ENCODE data around the gene GLIS1.

The GLIS1 gene

GRCh38 chr1:53594391-53595180 lies 144.4 kb downstream of the GLIS1 start:
- DNase-seq (ENCODE audit: low read depth in 3 of 3): no peak

GRCh38 chr1:53593758-53594380 lies 145.1 kb downstream of the GLIS1 start:
- peak in 1 of 3 experiments; percentile 7 for DNase-seq (ENCODE audit: low read depth in 3 of 3)

DNA sequence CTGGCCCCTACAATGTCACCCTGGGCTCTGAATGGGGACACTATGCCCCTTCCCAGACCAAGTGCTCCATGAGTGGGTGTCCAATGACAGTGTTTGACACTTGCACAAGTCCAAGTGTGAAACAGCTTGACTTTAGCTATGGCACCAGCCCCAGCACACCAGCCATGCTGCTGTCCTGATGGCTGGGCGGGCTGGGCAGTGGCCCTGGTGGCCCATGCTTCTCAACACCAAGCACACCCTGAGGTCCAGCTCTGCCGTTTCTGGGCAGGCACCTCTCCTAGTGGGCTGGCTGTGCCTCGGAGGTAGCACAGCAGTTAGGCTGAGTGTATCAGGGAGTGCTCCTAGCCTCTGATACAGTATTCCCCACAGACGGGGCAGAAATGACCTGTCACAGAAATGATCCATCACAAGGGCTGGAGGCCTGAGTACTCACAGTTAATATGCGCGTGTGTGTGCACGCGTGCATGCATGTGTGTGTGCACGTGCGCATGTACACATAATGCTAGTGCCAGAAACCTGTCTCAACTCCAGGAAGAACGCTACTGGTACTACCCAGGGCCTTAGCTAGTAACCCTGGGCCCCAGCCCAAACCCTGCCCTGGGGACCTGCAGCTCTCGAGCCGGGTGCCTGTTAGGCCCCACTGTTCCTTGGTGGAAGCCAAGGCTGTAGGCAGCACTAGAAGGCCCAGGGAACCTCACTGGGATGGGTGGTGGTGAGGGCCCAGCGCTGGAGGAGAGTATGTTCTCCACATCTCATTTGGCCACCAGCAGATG lies 145.8 kb downstream of the GLIS1 start:
- DNase-seq (ENCODE audit: low read depth in 3 of 3): no peak

DNA sequence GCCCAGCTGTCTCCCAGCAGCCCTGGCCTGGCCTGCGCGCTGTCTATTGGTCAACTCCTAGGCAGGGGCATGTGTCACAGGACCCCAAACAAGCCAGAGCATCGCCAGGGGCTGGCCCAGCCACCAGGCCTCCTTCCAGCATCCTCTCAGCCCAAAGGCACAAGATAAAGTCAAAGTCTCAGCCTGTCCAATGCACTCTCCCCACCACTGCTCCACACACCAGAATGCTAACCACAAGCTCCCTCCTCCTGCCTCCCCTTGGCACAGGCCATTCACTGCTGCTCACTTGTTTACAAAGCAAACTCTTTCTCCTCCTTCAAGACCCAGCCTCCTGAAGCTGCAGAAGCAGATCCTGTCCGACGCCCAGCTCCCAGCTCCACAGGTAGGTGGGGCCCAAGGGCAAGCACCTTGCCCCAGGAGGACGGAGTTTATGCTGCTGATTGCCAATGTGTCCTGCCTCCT lies 146.4 kb downstream of the GLIS1 start:
- DNase-seq (ENCODE audit: low read depth in 3 of 3): no peak

GRCh38 chr1:53591924-53592323 lies 147.0 kb downstream of the GLIS1 start:
- no peak for DNase-seq (ENCODE audit: low read depth in 3 of 3)

- DNase-seq (ENCODE audit: low read depth in 3 of 3): no peak
These were observed 148.1 kb downstream of the GLIS1 start for GRCh38 chr1:53590531-53591515.

DNA sequence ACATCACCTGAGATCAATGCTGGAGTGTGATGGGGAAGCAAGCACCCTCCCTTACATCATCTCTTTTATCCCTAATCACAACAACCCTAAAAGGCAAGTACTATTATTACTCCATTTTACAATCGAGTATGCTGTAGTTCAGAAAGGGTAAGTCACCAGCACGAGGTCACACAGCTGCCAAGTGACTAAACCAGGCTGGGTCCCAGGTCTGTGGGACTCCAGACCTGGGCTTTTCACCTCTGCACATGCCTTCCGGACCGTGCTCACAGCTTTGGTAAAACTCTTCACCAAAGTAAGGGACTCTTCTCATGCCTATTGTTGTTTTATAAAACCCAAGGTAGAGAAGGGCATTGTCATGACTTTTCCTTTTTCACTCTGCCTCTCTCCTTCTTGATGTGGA lies 148.9 kb downstream of the GLIS1 start:
- DNase-seq (ENCODE audit: low read depth in 3 of 3): no peak

GRCh38 chr1:53589043-53589887 lies 149.7 kb downstream of the GLIS1 start:
- no peak for DNase-seq (ENCODE audit: low read depth in 3 of 3)

- DNase-seq (ENCODE audit: low read depth in 3 of 3): no peak
These were observed 150.7 kb downstream of the GLIS1 start for GRCh38 chr1:53588053-53588779.

DNA sequence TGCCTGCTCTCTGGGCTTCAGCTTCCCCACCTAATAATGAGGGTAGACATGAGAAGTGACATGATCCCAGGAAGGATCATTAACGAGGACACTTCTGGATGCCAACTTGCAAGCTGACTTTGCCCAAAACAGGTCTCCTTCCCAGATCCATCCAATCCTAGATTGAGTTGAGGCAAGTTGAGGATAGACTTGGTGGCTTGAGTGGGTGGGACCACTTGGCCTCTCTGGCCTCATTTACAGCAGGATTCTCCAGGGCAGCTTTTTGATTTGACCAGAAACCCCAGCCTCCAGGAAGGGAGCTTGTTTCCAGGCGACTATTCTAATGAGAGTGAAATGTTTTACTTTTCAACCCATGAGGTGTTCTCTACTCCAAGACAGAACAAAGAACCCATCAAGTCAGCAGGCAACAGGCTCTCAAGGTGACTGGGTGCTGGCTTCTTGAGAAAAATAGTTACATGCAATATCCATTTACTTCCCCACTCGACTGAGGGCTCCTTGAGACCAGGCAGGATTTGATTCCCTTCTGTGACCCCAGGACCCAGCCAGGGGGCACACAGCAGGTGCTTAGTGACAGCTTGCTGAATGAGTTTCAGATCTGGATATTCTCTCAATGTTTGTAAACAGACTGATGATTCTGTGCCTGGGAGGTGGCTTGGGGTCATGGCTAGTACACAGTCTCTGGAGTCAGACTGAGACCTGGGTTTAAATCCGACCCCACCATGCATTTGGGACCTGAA lies 151.5 kb downstream of the GLIS1 start:
- DNase-seq (ENCODE audit: low read depth in 3 of 3): no peak

DNA sequence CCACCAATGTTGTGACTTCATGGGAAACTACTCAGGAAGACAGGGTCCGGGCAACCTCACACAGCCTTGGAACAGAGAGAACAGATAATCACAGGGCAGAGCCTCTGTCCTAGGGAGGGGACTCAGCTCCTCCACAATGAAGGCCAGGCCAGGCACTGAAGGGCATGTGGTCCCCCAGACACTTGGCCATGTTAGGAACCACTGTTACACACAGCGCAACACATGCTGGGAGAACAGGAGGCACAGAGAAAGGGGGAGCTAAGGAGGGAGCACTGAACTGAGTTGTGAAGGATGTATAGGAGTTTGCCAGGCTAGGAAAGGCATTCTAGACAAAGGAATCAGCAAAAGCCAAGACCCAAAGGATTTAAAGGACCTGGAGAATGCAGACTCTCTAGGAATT lies 152.2 kb downstream of the GLIS1 start:
- DNase-seq (ENCODE audit: low read depth in 3 of 3): no peak

DNA sequence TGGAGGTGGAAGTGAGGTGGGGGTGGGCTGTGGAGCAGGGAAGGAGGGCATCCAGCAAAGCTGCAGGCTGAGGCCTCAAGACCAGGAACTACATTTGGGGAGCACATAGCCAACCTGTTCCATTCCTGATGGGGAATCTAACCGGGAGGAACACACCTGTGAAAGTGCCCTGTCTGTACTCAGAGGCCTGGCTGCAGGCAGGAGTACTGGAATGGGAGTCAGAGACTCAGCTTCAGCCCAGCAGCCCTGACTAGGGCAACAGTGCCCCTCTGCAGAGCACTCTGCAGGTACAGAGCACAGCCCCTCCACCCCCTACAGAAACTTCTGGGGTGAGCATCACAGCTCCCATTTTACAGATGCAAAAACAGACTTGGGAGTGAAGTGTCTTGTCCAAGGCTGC lies 153.4 kb downstream of the GLIS1 start:
- DNase-seq (ENCODE audit: low read depth in 3 of 3): no peak

DNA sequence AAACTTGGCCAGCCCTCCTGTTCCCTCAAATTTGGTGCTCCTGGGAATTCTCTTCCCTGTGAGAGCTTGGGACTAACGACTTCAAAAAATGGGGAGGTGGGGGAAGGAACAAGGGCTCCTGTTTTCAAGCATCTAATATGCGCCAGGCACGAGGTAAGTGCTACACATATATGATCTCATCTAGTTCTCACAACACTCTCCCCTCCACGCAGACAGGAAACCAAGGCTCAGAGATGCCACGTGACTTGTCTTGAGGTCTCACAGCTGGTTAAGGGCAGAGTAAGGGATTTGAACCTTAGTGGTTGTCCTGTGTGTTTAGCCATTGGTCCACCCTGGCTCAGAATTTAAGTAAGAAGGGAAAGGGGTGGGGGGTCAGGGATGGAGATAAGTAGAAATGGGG lies 153.8 kb downstream of the GLIS1 start:
- DNase-seq (ENCODE audit: low read depth in 3 of 3): no peak

DNA sequence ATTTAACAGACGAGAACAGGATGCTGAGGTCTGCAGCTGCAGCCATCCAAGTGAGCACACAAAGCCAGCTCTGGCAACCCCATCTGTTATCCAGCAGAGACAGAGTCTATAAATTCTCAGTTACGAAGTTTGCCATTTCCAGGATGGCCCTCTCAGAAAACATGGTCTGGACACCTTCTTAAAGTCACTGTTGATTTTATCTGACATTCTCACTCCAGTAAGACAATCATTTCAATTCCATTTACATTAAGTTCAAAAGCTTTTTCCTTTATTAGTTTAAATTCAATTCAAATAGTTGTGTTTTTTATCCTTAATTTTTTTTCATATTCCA lies 154.2 kb downstream of the GLIS1 start:
- DNase-seq (ENCODE audit: low read depth in 3 of 3): no peak

DNA sequence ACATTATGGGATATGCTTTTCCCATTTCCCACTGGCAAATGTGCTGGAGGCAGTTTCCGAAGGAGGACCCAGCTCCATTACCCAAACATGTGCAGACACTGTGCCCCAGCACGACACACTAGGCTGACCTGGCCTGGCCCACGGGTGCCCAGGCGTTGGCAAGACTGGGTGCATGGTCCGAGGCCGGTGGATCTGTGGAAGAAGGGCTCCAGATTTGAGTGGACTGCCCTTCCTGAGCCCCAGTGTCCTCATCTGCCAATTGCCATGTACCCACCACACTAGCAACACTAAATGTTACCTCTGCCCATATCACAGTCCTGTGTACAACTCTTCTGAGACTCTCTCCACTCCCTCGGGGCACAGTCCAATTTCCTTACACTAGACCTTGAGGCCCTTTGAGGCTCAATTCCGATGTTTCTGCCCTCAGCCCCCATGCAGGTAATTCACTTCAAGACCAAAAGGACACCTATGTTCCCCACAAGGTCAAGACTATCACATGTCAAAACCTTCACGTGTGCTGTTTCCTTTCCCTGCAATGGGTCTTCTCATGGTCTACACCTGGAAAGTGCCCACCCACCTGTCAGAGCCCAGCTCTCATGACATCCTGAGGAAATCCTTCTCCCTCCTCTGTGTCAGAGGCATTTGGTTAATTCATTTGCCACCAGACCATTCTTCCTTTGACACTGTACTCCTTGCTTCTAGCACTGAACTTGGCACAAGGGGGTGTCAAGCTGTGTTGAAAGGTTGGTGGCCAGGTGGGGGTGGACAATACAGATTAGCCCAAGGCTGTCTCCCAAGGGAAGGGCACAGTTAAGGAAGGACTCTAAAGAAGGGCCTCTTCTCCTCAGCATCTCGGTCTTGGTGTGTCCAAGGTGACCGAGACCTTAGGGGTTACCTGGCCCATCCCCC lies 154.8 kb downstream of the GLIS1 start:
- DNase-seq (ENCODE audit: low read depth in 3 of 3): no peak

- DNase-seq (ENCODE audit: low read depth in 3 of 3): no peak
These were observed 155.7 kb downstream of the GLIS1 start for GRCh38 chr1:53583021-53583867.

All from stimulated activated CD4-positive, alpha-beta T cell treated with anti-CD3 and anti-CD28 coated beads, TNF-alpha, amount 100 ng/mL, for 24 hours (primary cell).